HG02870 (cell line): Measurements from ENCODE around the gene MEIS2.
"Not testable (repeated sequence)": the region's sequence is repeated elsewhere in the genome, so short reads cannot be mapped to it uniquely, and the experiment has no call there.

Source experiments
- ATAC-seq: cut with Tn5 transposase; IDR thresholded peaks from one replicate; pipeline ENCODE4 v1.9.1; 2021; ENCODE audit warnings: mild to moderate bottlenecking, moderate library complexity; ENCODE audit not compliant: unreplicated experiment

Gene MEIS2

GRCh38 chr15:37014137-37014536, 86.2 kb downstream of the MEIS2 start:
- ATAC-seq, result no peak

- no peak for ATAC-seq
Measured at GRCh38 chr15:37010595-37010994, 89.8 kb downstream of the MEIS2 start.

- ATAC-seq, result no peak
Measured at GRCh38 chr15:37009288-37009687, 91.1 kb downstream of the MEIS2 start.

GRCh38 chr15:37008205-37008604, 92.1 kb downstream of the MEIS2 start:
- ATAC-seq, result no peak

DNA sequence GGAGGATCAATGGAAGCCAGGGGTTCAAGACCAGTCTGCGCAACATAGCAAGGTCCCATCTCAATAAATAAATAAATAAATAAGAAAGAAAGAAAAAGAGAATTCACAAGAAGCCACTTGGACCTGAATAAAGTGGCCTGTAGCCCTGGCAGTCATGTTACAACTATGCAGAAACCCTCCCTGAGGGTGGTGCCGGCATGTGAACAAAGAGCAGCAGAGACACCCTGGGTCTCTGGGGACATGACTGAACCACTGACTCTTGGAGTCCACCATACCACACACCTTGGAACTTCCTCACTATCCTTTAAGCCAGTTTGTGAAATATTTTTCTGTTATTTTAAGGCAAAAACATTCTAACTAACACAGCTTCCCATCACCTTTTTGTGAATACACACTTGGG, 93.0 kb downstream of the MEIS2 start:
- ATAC-seq, result no peak

DNA sequence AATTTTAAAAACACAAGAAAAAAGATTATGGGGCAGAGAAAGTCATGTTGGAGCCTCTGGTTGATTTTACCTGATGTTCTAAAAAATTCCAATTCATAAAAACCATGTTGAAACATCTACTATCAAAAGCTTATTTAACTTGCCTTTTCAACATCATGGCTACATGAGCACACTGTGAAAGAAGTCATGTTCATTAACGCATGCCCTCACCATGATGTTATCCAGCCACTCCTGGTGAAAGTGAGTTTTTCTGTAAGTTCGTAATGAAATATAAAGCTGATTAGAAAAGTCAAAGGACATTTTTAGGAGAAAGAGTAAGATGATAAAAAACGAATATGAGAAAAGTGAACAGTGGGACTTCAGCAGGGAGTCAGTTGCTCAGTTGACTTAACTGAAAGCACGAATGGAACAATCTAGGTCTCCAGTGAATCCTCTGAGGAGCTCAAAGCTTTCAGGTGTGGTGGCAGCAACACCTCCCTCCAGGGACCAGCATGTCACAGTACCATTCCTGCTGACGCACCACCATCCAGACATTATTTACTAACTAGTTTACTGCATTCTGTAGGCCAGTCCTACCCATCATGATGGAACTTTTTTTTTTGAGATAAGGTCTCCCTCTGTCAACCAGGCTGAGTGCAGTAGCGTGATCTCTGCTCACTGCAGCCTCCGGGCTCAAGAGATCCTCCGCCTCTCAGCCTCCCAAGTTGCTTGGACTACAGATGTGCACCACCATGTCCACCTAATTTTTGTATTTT, 95.2 kb downstream of the MEIS2 start:
- no peak for ATAC-seq

GRCh38 chr15:37004373-37004869, 95.9 kb downstream of the MEIS2 start:
- ATAC-seq, result no peak

DNA sequence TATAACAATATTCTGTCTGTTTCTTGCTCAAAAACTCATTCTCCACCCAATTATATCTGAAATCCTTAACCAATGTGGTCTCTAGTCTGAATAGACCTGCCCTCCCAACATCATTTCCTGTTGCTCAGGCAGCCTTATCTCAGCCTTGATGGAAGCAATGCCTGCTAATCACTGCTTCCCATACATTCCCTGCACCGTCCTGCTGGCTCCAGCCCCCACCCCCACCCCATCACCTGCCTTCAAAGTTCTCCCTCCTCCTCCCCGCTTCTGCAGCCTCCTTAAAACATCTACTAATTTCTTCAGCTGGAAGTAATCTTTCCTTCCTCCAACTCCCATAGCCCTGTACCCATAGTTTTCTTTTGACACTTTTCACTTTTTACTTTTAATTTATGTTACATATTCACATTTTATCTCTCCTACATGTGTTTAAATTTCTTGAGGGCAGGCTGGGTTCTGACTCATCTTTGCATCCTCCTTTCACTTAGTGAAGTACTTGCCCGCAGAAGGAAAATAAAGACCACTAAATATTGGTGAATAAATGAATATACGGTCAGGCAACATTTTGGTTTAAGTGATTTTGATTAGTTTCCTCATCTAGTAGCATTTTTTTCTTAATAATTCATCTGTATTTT, 98.2 kb downstream of the MEIS2 start:
- no peak for ATAC-seq

GRCh38 chr15:37001417-37001816, 98.9 kb downstream of the MEIS2 start:
- ATAC-seq, result no peak

DNA sequence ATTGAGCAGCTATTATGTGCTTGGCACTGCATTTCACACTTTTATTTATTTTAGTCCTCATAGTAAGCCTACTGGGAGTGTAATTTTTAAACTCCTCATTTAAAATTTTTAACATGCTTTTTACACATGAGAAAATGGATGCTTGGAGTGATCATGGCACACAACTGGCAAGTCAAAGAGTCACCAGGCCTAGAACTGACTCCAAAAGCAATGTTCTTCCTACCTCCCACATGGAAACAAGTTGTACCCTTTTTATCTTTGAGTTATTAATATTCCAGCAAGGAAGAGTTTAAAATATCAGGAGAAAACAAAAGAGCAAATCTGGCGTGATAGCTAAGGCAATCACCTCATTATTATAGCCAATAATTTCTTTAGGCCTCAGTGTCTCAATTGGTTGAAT, 100.6 kb downstream of the MEIS2 start:
- no peak for ATAC-seq

DNA sequence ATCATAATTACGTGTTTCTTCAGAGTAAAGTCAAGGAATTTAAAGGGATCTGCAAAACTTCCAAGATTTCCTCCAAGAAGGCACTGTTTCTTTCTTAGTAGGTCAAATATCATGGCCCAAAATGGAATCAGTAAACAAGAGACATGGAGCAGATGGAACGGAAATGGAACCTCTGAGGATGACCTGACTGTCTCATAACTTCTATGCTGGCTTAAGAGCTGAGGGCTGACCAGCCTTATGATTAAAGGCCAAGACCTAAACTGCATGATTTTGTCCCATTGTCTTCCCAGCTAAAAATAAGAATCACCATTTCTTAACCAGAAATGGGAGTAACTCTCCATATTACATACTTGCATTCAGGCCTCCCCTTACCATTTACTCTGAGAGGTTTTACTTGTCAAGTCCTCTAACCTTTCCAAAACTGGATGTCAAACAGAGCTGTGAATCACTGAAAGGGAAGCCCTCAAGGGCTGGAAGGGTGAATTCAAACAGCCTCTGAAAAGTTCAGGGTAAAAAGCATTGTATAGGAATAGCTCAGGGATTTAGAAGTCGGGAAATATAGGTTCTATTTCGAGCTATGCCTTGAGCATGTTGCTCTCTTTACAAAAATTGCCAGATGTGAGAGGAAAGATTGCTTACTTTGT, 103.7 kb downstream of the MEIS2 start:
- ATAC-seq, result no peak

- ATAC-seq, result no peak
Measured at GRCh38 chr15:36996121-36996520, 104.2 kb downstream of the MEIS2 start.

DNA sequence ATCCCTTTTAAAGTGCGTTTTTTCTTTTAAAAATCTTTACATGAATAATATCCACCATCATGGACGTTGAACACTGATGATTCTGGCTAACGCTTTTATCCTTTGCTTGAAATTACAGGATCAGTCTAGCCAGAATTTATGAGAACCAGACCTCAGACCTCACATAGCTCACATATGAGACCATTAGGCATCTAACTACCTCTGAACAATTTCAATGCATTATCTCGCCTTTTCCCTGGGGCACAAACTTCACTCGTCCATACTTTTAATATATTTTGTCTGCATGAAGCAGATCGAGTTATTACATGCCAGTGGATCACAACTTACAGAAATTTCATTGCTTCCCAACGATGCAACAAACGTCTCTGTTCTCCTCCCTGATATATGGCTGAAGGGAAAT, 105.6 kb downstream of the MEIS2 start:
- ATAC-seq, result no peak

DNA sequence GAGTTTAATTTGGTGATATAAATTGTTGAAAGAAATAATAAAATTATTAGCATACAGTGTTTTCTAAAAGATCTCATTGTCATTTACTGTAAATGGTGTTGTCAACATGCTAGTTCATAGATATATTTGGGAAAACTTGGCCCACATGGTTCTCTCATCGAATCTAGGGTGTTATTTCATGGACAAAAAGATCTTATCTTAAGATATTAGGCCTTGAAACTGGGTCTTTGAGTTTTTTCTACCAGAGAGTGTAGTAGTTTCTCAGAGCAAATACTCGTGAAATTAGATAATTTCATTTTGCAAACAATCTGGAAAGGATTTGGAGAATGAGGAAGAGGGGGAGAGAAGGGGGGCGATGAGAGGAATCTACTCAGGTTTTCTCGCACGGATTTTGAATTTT, 107.9 kb downstream of the MEIS2 start:
- ATAC-seq, result no peak

- no peak for ATAC-seq
Measured at GRCh38 chr15:36988947-36989346, 111.4 kb downstream of the MEIS2 start.

- no peak for ATAC-seq
Measured at GRCh38 chr15:36982430-36982829, 117.9 kb downstream of the MEIS2 start.

DNA sequence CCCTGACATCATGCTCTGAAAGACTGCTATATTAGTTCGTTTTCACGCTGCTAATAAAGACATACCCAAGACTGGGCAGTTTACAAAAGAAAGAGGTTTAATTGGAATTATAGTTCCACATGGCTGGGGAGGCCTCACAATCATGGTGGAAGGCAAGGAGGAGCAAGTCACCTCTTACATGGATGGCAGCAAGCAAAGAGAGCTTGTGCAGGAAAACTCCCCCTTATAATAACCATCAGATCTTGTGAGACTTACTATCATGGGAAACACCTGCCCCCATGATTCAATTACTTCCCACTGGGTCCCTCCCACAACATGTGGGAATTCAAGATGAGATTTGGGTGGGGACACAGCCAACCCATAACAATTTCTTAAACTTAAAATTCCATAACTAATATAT, 120.1 kb downstream of the MEIS2 start:
- ATAC-seq, result not testable (repeated sequence)

DNA sequence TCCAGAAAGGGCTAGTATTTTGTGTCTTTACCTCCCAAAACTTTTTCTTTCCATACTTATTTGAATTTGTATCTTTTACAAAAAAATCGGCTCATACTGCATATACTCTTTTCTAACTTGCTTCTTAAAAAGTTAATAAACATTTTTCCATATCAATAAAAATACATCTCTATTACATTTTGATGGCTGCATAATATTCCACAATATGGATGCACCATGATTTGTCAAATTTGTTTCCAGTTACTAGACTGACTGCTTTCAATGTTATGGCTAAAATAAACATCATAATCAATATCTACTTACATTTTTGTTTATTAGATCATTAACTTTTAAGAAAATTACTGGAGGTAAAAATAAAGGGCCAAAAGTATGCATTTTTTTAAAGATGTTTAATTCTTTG, 121.7 kb downstream of the MEIS2 start:
- no peak for ATAC-seq

DNA sequence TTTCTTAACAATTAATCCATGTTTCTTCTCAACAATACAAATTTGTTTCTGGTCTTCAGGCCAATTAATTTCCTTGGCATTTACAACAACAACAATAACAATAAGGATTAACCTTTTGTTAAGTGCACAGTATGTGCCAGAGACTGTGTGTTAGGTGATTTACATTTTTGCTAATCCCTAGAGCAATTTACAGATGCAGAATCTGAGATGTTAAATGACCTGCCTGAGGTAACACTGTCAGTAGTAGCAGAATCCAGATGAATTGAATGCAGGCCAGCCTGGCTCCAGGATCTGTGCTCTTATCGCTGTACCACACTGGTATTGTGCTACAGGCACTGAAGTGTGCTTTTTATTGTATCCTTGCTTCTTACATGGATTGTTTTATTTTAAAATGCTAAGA, 122.2 kb downstream of the MEIS2 start:
- ATAC-seq, result no peak

DNA sequence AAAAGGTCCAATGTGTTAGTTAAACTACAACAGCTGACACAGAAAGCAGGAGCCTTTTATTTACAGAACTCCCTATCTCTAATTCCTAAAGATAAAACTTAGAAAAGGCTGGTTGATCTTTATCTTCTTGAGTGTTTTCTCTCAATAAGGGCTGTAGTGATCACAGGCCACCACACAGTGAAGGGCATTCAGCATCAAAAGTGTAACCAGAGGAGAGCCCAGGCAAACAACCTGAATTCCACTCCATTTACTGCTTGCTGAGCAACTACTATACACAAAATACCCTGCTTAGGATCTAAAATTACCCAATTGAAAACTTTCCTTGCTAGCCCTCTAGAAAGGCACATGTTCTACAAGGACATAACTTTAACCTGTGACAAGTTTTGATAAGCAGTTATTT, 122.7 kb downstream of the MEIS2 start:
- ATAC-seq, result no peak

- peak; percentile 57 for ATAC-seq
Measured at GRCh38 chr15:36972704-36973103, 127.6 kb downstream of the MEIS2 start.

GRCh38 chr15:36970522-36970921, 129.8 kb downstream of the MEIS2 start:
- no peak for ATAC-seq
